Ishikawa (cell line): ENCODE data around the gene DCC.

ENCODE experiments used
- CREB1 ChIP-seq: IDR thresholded peaks from 2 replicates; pipeline ENCODE4 v1.6.1; 2012; ENCODE audit warnings: low read depth
- NFIC ChIP-seq: IDR thresholded peaks from 2 replicates; pipeline ENCODE4 v1.6.1; 2012
- RAD21 ChIP-seq: IDR thresholded peaks from 2 replicates; pipeline ENCODE4 v1.6.1; 2012; ENCODE audit warnings: low read depth
- TAF1 ChIP-seq: IDR thresholded peaks from 2 replicates; pipeline ENCODE4 v1.6.1; 2012; ENCODE audit warnings: low read depth, mild to moderate bottlenecking
- TEAD4 ChIP-seq: IDR thresholded peaks from 2 replicates; pipeline ENCODE4 v1.6.1; 2012
- YY1 ChIP-seq: IDR thresholded peaks from 2 replicates; pipeline ENCODE4 v1.6.1; 2012; ENCODE audit warnings: low read depth
- TF ChIP-seq, protein P1 (sequence below): IDR thresholded peaks from 2 replicates; pipeline ENCODE4 v1.6.1; 2012; ENCODE audit warnings: low read depth, mild to moderate bottlenecking

DNA sequence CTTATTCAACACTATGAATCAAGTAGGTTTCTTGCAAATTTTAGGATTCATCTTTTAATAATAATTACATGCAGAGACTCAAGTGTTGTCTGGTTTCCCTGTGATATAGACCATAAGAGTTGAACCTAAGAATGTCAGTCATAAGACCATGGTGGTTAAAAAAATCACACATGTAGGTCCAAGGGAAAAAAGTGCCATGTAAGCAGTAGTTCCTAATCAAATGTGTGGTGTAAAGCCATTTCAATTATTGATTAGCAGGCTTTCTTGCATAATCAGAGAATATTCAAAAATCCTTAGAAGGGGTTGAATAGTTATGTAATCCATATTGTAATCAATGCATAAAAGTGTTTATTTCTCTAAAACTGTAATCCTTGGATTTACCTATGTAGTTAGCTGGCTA is 93.8 kb downstream of the DCC start:
- TF ChIP-seq NFIC (no peak), TAF1 (no peak), YY1 (no peak), CREB1 (no peak), TEAD4 (no peak), RAD21 (no peak)
- TF ChIP-seq, protein P1, sequence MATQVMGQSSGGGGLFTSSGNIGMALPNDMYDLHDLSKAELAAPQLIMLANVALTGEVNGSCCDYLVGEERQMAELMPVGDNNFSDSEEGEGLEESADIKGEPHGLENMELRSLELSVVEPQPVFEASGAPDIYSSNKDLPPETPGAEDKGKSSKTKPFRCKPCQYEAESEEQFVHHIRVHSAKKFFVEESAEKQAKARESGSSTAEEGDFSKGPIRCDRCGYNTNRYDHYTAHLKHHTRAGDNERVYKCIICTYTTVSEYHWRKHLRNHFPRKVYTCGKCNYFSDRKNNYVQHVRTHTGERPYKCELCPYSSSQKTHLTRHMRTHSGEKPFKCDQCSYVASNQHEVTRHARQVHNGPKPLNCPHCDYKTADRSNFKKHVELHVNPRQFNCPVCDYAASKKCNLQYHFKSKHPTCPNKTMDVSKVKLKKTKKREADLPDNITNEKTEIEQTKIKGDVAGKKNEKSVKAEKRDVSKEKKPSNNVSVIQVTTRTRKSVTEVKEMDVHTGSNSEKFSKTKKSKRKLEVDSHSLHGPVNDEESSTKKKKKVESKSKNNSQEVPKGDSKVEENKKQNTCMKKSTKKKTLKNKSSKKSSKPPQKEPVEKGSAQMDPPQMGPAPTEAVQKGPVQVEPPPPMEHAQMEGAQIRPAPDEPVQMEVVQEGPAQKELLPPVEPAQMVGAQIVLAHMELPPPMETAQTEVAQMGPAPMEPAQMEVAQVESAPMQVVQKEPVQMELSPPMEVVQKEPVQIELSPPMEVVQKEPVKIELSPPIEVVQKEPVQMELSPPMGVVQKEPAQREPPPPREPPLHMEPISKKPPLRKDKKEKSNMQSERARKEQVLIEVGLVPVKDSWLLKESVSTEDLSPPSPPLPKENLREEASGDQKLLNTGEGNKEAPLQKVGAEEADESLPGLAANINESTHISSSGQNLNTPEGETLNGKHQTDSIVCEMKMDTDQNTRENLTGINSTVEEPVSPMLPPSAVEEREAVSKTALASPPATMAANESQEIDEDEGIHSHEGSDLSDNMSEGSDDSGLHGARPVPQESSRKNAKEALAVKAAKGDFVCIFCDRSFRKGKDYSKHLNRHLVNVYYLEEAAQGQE, result no peak
